Vagina (tissue), 2 donors: ENCODE results near the gene PLXDC1. TPM values are rescaled to one million over a fixed set of nuclear protein-coding genes. Genes with fewer than 3 reads are reported as not detected.
"Not testable (repeated sequence)": the region's sequence is repeated elsewhere in the genome, so short reads cannot be mapped to it uniquely, and the experiment has no call there.

Experiments used
- DNase-seq, 2 donors: peaks; one replicate each; pipeline ENCODE4 v3.0.0-alpha.2; 2017; ENCODE audit errors: extremely low spot score in 2 of 2
- H3K27ac ChIP-seq: fragments of 200-600 bp; sonication (generic); one replicate; pipeline ENCODE4 v1.5.1; 2019
- H3K27me3 ChIP-seq: fragments of 200-600 bp; sonication (generic); one replicate; pipeline ENCODE4 v1.5.1; 2019
- H3K36me3 ChIP-seq, 2 donors: fragments of 200-600 bp; sonication (generic); one replicate each; pipeline ENCODE4 v1.5.1; 2017 to 2019
- H3K4me1 ChIP-seq: fragments of 200-600 bp; sonication (generic); one replicate; pipeline ENCODE4 v1.5.1; 2019
- H3K4me3 ChIP-seq, 2 donors: fragments of 200-600 bp; sonication (generic); 1 replicate in 1 of 2; 2 replicates in 1 of 2; pipeline ENCODE4 v1.5.1; 2016 to 2019
- H3K9me3 ChIP-seq: fragments of 200-600 bp; sonication (generic); one replicate; pipeline ENCODE4 v1.5.1; 2019
- CTCF ChIP-seq, 3 experiments: fragments of 450-650 bp in 2 of 3; fragments of 200-600 bp in 1 of 3; sonication (generic) in 1 of 3; IDR thresholded peaks; one replicate each; pipeline ENCODE4 v1.5.1; 2017 to 2019; ENCODE audit warnings: antibody characterized with exemption in 3 of 3, mild to moderate bottlenecking in 2 of 3, moderate library complexity in 2 of 3
- POLR2A ChIP-seq, 2 donors: fragments of 450-650 bp; IDR thresholded peaks; one replicate each; pipeline ENCODE4 v1.6.1; 2017; ENCODE audit warnings: antibody characterized with exemption in 2 of 2, mild to moderate bottlenecking in 2 of 2, moderate library complexity in 2 of 2
- POLR2AphosphoS5 ChIP-seq, 2 donors: sonication (generic); formaldehyde crosslinking; IDR thresholded peaks; one replicate each; pipeline ENCODE4 v1.9.0; 2017; ENCODE audit warnings: antibody characterized with exemption in 2 of 2, mild to moderate bottlenecking in 2 of 2, low read depth in 1 of 2; ENCODE audit not compliant: insufficient read depth in 1 of 2
- intact Hi-C: fragments of 100-400 bp; cut with DNase I; formaldehyde crosslinking; loops from one replicate; pipeline ENCODE4 v1.15.1; 2023
- total RNA-seq: library from RNA; depleted of rRNA; stranded (reverse); fragments of >200 nt; gene quantifications from one replicate; pipeline ENCODE4 v1.2.3, GENCODE V29; 2016

PLXDC1 gene
- total RNA-seq, 1 donor from 2014 or later, result 6.6 TPM

- Histone ChIP-seq H3K27ac (no peak overlapping the region), H3K27me3 (no peaks in the 10 kb centered on the region), H3K9me3 (no peaks in the 10 kb centered on the region), H3K4me1 (peaks cover 16% of the 10 kb centered on the region), H3K36me3 (no peaks in the 10 kb centered on the region), H3K4me3 (no peak overlapping the region)
- TF ChIP-seq POLR2A (IDR thresholded peaks at IDR 0.05) (no peak), POLR2AphosphoS5 (IDR thresholded peaks at IDR 0.05; ENCODE audit: insufficient read depth in 1 of 2, low read depth in 1 of 2) (no peak), CTCF (IDR thresholded peaks at IDR 0.05) (no peak)
- DNase-seq, result no peak
- intact Hi-C loops, result no loop called here
Measured at GRCh38 chr17:39138431-39139160, 12.8 kb downstream of the PLXDC1 start.

- no peak for TF ChIP-seq POLR2AphosphoS5 (IDR thresholded peaks at IDR 0.05; ENCODE audit: insufficient read depth in 1 of 2, low read depth in 1 of 2)
- TF ChIP-seq POLR2A (IDR thresholded peaks at IDR 0.05), result no peak
- TF ChIP-seq CTCF (IDR thresholded peaks at IDR 0.05), result no peak
- no peak overlapping the region for H3K27ac ChIP-seq
- H3K36me3 ChIP-seq, result no peaks in the 10 kb centered on the region
- no peaks in the 10 kb centered on the region for H3K27me3 ChIP-seq
- intact Hi-C loops, result no loop called here
- DNase-seq, result no peak
- H3K4me3 ChIP-seq, result no peak overlapping the region
- no peaks in the 10 kb centered on the region for H3K9me3 ChIP-seq
- H3K4me1 ChIP-seq, result peaks cover 9% of the 10 kb centered on the region
Measured at GRCh38 chr17:39134878-39135277, 16.6 kb downstream of the PLXDC1 start.

DNA sequence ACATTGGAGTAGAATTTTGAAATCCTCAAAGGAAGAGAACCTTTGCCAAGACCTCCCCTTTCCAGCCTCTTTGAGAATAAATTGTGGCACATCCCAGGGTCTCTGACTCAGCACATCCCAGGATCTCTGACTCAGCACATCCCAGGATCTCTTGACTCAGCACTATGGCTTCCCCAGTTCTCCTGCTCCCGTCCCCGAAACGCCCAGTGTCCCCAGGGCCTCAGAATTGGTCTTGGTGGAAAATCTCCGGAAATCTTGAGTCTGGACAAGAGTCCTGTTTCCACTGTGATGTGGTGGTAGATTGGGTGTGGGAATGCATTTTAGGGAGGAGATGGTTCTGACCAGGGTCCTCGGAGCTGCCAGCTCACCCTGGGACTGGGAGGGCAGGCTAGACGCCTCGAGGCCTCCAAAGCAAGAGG, 19.2 kb downstream of the PLXDC1 start:
- Histone ChIP-seq H3K4me1 (no peaks in the 10 kb centered on the region), H3K27me3 (no peaks in the 10 kb centered on the region), H3K27ac (peak overlapping the region; percentile 51), H3K4me3 (no peak overlapping the region), H3K9me3 (no peaks in the 10 kb centered on the region), H3K36me3 (no peaks in the 10 kb centered on the region)
- no peak for DNase-seq
- intact Hi-C loops, result no loop called here
- TF ChIP-seq CTCF (IDR thresholded peaks at IDR 0.05) (no peak), POLR2A (IDR thresholded peaks at IDR 0.05) (no peak), POLR2AphosphoS5 (IDR thresholded peaks at IDR 0.05; ENCODE audit: insufficient read depth in 1 of 2, low read depth in 1 of 2) (no peak)

GRCh38 chr17:39131616-39132015, 19.8 kb downstream of the PLXDC1 start:
- no peak for DNase-seq
- intact Hi-C loops, result no loop called here
- Histone ChIP-seq H3K27ac (peak overlapping the region; percentile 46), H3K27me3 (no peaks in the 10 kb centered on the region), H3K9me3 (no peaks in the 10 kb centered on the region), H3K4me3 (no peak overlapping the region), H3K4me1 (no peaks in the 10 kb centered on the region), H3K36me3 (no peaks in the 10 kb centered on the region)
- no peak for TF ChIP-seq POLR2A (IDR thresholded peaks at IDR 0.05)
- TF ChIP-seq POLR2AphosphoS5 (IDR thresholded peaks at IDR 0.05; ENCODE audit: insufficient read depth in 1 of 2, low read depth in 1 of 2), result no peak
- no peak for TF ChIP-seq CTCF (IDR thresholded peaks at IDR 0.05)

GRCh38 chr17:39130205-39130604, 21.2 kb downstream of the PLXDC1 start:
- Histone ChIP-seq H3K27me3 (no peaks in the 10 kb centered on the region), H3K9me3 (no peaks in the 10 kb centered on the region), H3K4me3 (no peak overlapping the region), H3K36me3 (no peaks in the 10 kb centered on the region), H3K27ac (no peak overlapping the region), H3K4me1 (no peaks in the 10 kb centered on the region)
- intact Hi-C loops, result no loop called here
- no peak for DNase-seq
- no peak for TF ChIP-seq POLR2AphosphoS5 (IDR thresholded peaks at IDR 0.05; ENCODE audit: insufficient read depth in 1 of 2, low read depth in 1 of 2)
- no peak for TF ChIP-seq POLR2A (IDR thresholded peaks at IDR 0.05)
- no peak for TF ChIP-seq CTCF (IDR thresholded peaks at IDR 0.05)

DNA sequence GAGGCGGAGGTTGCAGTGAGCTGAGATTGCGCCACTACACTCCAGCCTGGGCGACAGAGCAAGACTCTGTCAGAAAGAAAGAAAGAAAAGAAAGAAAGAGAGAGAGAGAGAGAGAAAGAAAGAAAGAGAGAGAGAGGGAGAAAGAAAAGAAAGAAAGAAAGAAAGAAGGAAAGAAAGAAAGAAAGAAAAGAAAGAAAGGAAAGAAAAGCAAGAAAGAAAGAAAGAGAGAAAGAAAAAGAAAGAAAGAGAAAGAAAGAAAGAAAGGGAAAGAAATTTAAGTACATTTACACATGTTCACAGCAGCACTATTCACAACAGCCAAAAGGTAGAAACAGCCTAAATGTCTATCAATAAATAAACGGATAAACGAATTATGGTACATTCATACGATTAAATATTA, 21.9 kb downstream of the PLXDC1 start:
- H3K27ac ChIP-seq, H3K36me3 ChIP-seq, intact Hi-C loops, DNase-seq, H3K9me3 ChIP-seq, H3K4me1 ChIP-seq, H3K27me3 ChIP-seq, H3K4me3 ChIP-seq: not testable (repeated sequence)
